K562 (cell line): Measurements from ENCODE around the gene RDH13. TPM values are rescaled to one million over a fixed set of nuclear protein-coding genes. Genes with fewer than 3 reads are reported as not detected.
A peak's percentile ranks its signal among the peaks of the same experiment; 100 is the strongest.
"Not testable (repeated sequence)": the region's sequence is repeated elsewhere in the genome, so short reads cannot be mapped to it uniquely, and the experiment has no call there.

Experiments used
- ATAC-seq: fragments of 200-7000 bp; cut with Tn5 transposase; 3 replicates; pipeline ENCODE4 v1.9.1; 2020; ENCODE audit warnings: moderate library complexity
- BruUV-seq: library from RNA; stranded (reverse); fragments of 400-500 nt; replicated peaks from 2 replicates; lab custom pipeline; 2021; lab: Mats Ljungman, UMichigan
- CTCF ChIA-PET: fragments of 300-600 bp; formaldehyde crosslinking; extraction: SDS; loops from one replicate; lab custom pipeline; 2021; ENCODE audit warnings: low intra/inter-chr PET ratio; lab: Yijun Ruan, JAX
- POLR2A ChIA-PET: fragments of 300-600, 350-650 bp; sonication (Branson Sonifier 250); formaldehyde crosslinking; extraction: SDS; loops from one replicate; lab custom pipeline; 2021; ENCODE audit warnings: antibody characterized with exemption, inconsistent platforms; lab: Yijun Ruan, JAX
- DNase-seq, 4 experiments: peaks; one replicate each; pipeline versions ENCODE4 v3.0.0 to v3.0.0-alpha.2; 2011 to 2018; ENCODE audit warnings: low spot score in 3 of 4, mixed read lengths in 3 of 4; ENCODE audit errors: extremely low read depth in 1 of 4
- FAIRE-seq: peaks from 2 replicates; lab custom pipeline; 2011; peaks lifted over from hg19 to GRCh38; lab: Jason Lieb, UNC
- H2AFZ ChIP-seq: 2 replicates; pipeline ENCODE4 v1.6.0; 2011; ENCODE audit warnings: low read depth, low read length, control low read depth, inconsistent platforms
- H3K27ac ChIP-seq: fragments of 200-600 bp; 3 replicates; pipeline ENCODE4 v1.8.0; 2011; ENCODE audit warnings: low read depth, mild to moderate bottlenecking, control low read depth, inconsistent platforms, low read length, moderate library complexity, mixed read lengths; ENCODE audit errors: extremely low read depth
- H3K27me3 ChIP-seq, 2 experiments: fragments of 300-600 bp in 1 of 2; 2 replicates in 1 of 2; 3 replicates in 1 of 2; pipeline versions ENCODE4 v1.6.0 to v1.8.0; 2011; ENCODE audit warnings: inconsistent platforms in 2 of 2, low read length in 2 of 2, mild to moderate bottlenecking in 1 of 2, mixed read lengths in 1 of 2, moderate library complexity in 1 of 2; ENCODE audit not compliant: control insufficient read depth in 2 of 2, insufficient read depth in 2 of 2
- H3K36me3 ChIP-seq: fragments of 300-600 bp; 3 replicates; pipeline ENCODE4 v1.8.0; 2011; ENCODE audit warnings: mild to moderate bottlenecking, low read length, inconsistent platforms; ENCODE audit not compliant: control insufficient read depth, insufficient read depth
- H3K4me1 ChIP-seq, 2 experiments: fragments of 200-600 bp in 1 of 2; replicated peaks in 1 of 2; 2 replicates in 1 of 2; 3 replicates in 1 of 2; pipeline versions ENCODE4 v1.5.1 to v1.8.0; 2011; ENCODE audit warnings: inconsistent platforms in 2 of 2, low read length in 2 of 2, mild to moderate bottlenecking in 1 of 2, mixed read lengths in 1 of 2, moderate library complexity in 1 of 2; ENCODE audit not compliant: control insufficient read depth in 2 of 2, insufficient read depth in 2 of 2
- H3K4me2 ChIP-seq: 2 replicates; pipeline ENCODE4 v1.6.1; 2011; ENCODE audit warnings: low read length, control low read depth, inconsistent platforms, mixed read lengths; ENCODE audit not compliant: insufficient read depth
- H3K4me3 ChIP-seq: fragments of 200-600 bp; sonication (generic), shearing (Covaris generic); 2 replicates; pipeline ENCODE4 v1.5.1; 2016; ENCODE audit warnings: control low read depth, inconsistent platforms
- H3K79me2 ChIP-seq: fragments of 200-600 bp; 3 replicates; pipeline ENCODE4 v1.8.0; 2011; ENCODE audit warnings: low read length, inconsistent platforms; ENCODE audit not compliant: control insufficient read depth, insufficient read depth
- H3K9ac ChIP-seq, 2 experiments: 2 replicates each; pipeline versions ENCODE4 v1.6.0 to v1.6.1; 2011; ENCODE audit warnings: low read depth in 2 of 2, low read length in 2 of 2, control low read depth in 1 of 2, inconsistent platforms in 1 of 2, mild to moderate bottlenecking in 1 of 2, mixed read lengths in 1 of 2; ENCODE audit not compliant: insufficient read depth in 1 of 2
- H3K9me1 ChIP-seq: one replicate; pipeline ENCODE4 v1.6.0; 2011; ENCODE audit warnings: inconsistent platforms, mild to moderate bottlenecking, low read length, moderate library complexity; ENCODE audit not compliant: control insufficient read depth, insufficient read depth
- H3K9me3 ChIP-seq: replicated peaks from 2 replicates; pipeline ENCODE4 v1.5.1; 2011; ENCODE audit warnings: low read depth, low read length, inconsistent platforms; ENCODE audit not compliant: control insufficient read depth, insufficient read depth
- H4K20me1 ChIP-seq: replicated peaks from 2 replicates; pipeline ENCODE4 v1.6.1; 2011; ENCODE audit warnings: low read length, inconsistent platforms, mixed read lengths; ENCODE audit not compliant: control insufficient read depth, insufficient read depth
- CREB3 ChIP-seq: fragments of 450-650 bp; conservative IDR thresholded peaks from 2 replicates; pipeline ENCODE4 v1.6.1; 2016; ENCODE audit warnings: missing genetic modification characterization, low read depth, mild to moderate bottlenecking, missing compliant biosample characterization, moderate library complexity
- EGR1 ChIP-seq: fragments of 450-650 bp; conservative IDR thresholded peaks from 2 replicates; pipeline ENCODE4 v1.6.1; 2017; ENCODE audit warnings: mild to moderate bottlenecking
- FOXK2 ChIP-seq, 2 experiments: fragments of 450-650 bp; IDR thresholded peaks in 1 of 2; conservative IDR thresholded peaks in 1 of 2; 2 replicates each; pipeline ENCODE4 v1.6.1; 2016; ENCODE audit warnings: low read depth in 2 of 2, mild to moderate bottlenecking in 1 of 2
- YY1 ChIP-seq, 3 experiments: IDR thresholded peaks; 2 replicates each; pipeline ENCODE4 v1.6.1; 2011; ENCODE audit warnings: low read length in 2 of 3, mild to moderate bottlenecking in 2 of 3, moderate library complexity in 2 of 3, borderline replicate concordance in 1 of 3, control low read depth in 1 of 3, low read depth in 1 of 3; ENCODE audit not compliant: insufficient read depth in 3 of 3, insufficient replicate concordance in 2 of 3, control insufficient read depth in 1 of 3, insufficient read length in 1 of 3; ENCODE audit errors: extremely low read depth in 1 of 3
- ZNF384 ChIP-seq: IDR thresholded peaks from 2 replicates; pipeline ENCODE4 v1.6.1; 2012; ENCODE audit warnings: low read depth, low read length, improper control_type of control experiment
- WGBS: fragments of 100-300 bp; shearing (Covaris generic); methylation state at CpG from one replicate; pipeline ENCODE4 v1.1.6; 2016; ENCODE audit warnings: low coverage, mixed read lengths; ENCODE audit not compliant: insufficient coverage; ENCODE audit errors: missing lambda C conversion rate; 5-methylcytosine and 5-hydroxymethylcytosine counted together
- in situ Hi-C: fragments of 300-500 bp; cut with MboI; formaldehyde crosslinking; loops from 4 replicates; pipeline ENCODE4 v1.15.0; 2018; ENCODE audit warnings: inconsistent platforms, mixed read lengths
- intact Hi-C: fragments of 100-400 bp; cut with micrococcal nuclease; formaldehyde crosslinking; loops from 2 replicates; pipeline ENCODE4 v1.14.2; 2022
- polyA plus RNA-seq, 8 experiments: library from polyadenylated mRNA; depleted of rRNA in 4 of 8; stranded (reverse) in 5 of 8; unstranded in 3 of 8; fragments of >200 nt; fragmentation: Nextera tagmentation in 2 of 8; fragmentation: Illumina TruSeq in 1 of 8; extraction: Ambion mirVana in 2 of 8; extraction: Trizol in 1 of 8; gene quantifications; 2 replicates each; pipeline versions ENCODE4 v1.2.1 to v1.2.3, GENCODE V29; 2011 to 2014; ENCODE audit warnings: inconsistent platforms in 1 of 8, missing spikeins in 1 of 8
- total RNA-seq, 7 experiments: library from RNA; depleted of rRNA in 6 of 7; stranded (reverse); fragments of >200 nt in 6 of 7; fragmentation: Illumina TruSeq in 2 of 7; extraction: Trizol in 2 of 7; gene quantifications; 2 replicates each; pipeline versions ENCODE4 v1.2.1 to v1.2.3, GENCODE V29; 2011 to 2021; ENCODE audit warnings: low replicate concordance in 1 of 7

The RDH13 gene
- total and polyA plus RNA-seq, 9 of the 15 experiments (the other 6 are each of a cell fraction or from before 2014, with no cell fraction given) = 7.5 to 70.3 (median 39.5) TPM

DNA sequence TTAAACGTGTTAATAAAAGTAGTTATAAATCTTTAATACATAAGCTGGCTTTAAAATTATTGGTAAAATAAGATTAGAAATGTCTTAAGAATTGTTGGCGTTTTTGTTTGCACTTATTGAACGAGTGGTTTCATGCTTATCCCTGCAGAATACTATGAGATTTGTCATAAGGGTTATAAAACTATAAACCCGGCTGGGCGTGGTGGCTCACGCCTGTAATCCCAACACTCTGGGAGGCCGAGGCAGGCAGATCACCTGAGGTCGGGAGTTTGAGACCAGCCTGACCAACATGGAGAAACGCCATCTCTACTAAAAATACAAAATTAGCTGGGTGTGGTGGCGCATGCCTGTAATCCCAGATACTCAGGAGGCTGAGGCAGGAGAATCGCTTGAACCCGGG lies 22.3 kb downstream of the RDH13 start:
- H3K9me1 ChIP-seq, BruUV-seq, H4K20me1 ChIP-seq, H3K9me3 ChIP-seq, H3K4me3 ChIP-seq, CTCF ChIA-PET, H3K4me2 ChIP-seq, FAIRE-seq, H2AFZ ChIP-seq, in situ Hi-C loops, H3K9ac ChIP-seq, DNase-seq, H3K27me3 ChIP-seq, ATAC-seq: not testable (repeated sequence)
- H3K36me3 ChIP-seq = peaks cover 57% of the 10 kb centered on the region
- H3K79me2 ChIP-seq = peaks cover 71% of the 10 kb centered on the region
- 85% methylated on average over 12 of the region's 12 CpGs for WGBS
- H3K27ac ChIP-seq = peak overlapping the region; percentile 25; the same call in 1 of the 3 replicates
- H3K4me1 ChIP-seq = peaks cover 50 to 56% of the 10 kb centered on the region in 2 experiments
- intact Hi-C loops = loop anchor here (10.0 kb wide), 1 partner anchor 156 kb away; no protein-coding TSS in a partner anchor
- POLR2A ChIA-PET = interaction anchor here (1.7 kb wide), 1 partner anchor 12 kb away, joined by 5 read pairs; no protein-coding TSS in a partner anchor

GRCh38 chr19:55037603-55038002 lies 25.3 kb downstream of the RDH13 start:
- H2AFZ ChIP-seq, in situ Hi-C loops, H3K9me3 ChIP-seq, H3K27me3 ChIP-seq, H3K9me1 ChIP-seq, FAIRE-seq, CTCF ChIA-PET, BruUV-seq, H4K20me1 ChIP-seq: not testable (repeated sequence)
- 4% methylated on average over 6 of the region's 6 CpGs for WGBS
- POLR2A ChIA-PET = interaction anchor here (0.6 to 3.3 kb wide), 5 partner anchors 9 to 156 kb away, joined by 4 to 33 read pairs (median 5); partner anchors contain the start of gene RDH13
- intact Hi-C loops = loop anchor here (2.0 kb wide), 1 partner anchor 31 kb away; no protein-coding TSS in a partner anchor
- Histone ChIP-seq H3K4me3 (peak overlapping the region; percentile 45), H3K4me1 (peaks cover 44 to 51% of the 10 kb centered on the region in 2 experiments), H3K4me2 (peak overlapping the region; percentile 85), H3K79me2 (peaks cover 88% of the 10 kb centered on the region), H3K36me3 (peaks cover 45% of the 10 kb centered on the region), H3K27ac (peak overlapping the region; percentile 96), H3K9ac (peak overlapping the region; percentile 78 to 83; a peak in 3 of 4 replicates)
- TF ChIP-seq ZNF384 = peak; percentile 35
- peak; percentile 74 for TF ChIP-seq EGR1
- TF ChIP-seq FOXK2 (conservative IDR thresholded peaks at IDR 0.05 in 1 of 2, IDR thresholded peaks at IDR 0.05 in 1 of 2; ENCODE audit: low read depth in 2 of 2) = 0 out of 4 replicates have a peak, but pooled peaks of 1 of the 2 experiments have one; percentile 18
- 0 out of 2 replicates have a peak, but pooled peaks have one; percentile 22 for TF ChIP-seq CREB3 (tag)
- TF ChIP-seq YY1 (IDR thresholded peaks at IDR 0.05; ENCODE audit: borderline replicate concordance in 1 of 3, control insufficient read depth in 1 of 3, extremely low read depth in 1 of 3, insufficient read depth in 3 of 3, insufficient read length in 1 of 3, insufficient replicate concordance in 2 of 3, low read depth in 1 of 3, low read length in 2 of 3) = peak in 1 of 3 experiments; percentile 32
- DNase-seq = peak in 1 of 4 experiments; percentile 33
- peak; percentile 8 for ATAC-seq
